Germinal center (tissue), 1 donor: ENCODE results near the gene KLHL29.

ENCODE experiments used
- DNase-seq: peaks from one replicate; pipeline ENCODE4 v3.0.0; 2012; ENCODE audit warnings: mixed read lengths, low spot score

The KLHL29 gene

GRCh38 chr2:23617811-23618215 is 232.8 kb downstream of the KLHL29 start:
- DNase-seq = no peak

GRCh38 chr2:23618265-23618664 is 233.3 kb downstream of the KLHL29 start:
- no peak for DNase-seq

DNA sequence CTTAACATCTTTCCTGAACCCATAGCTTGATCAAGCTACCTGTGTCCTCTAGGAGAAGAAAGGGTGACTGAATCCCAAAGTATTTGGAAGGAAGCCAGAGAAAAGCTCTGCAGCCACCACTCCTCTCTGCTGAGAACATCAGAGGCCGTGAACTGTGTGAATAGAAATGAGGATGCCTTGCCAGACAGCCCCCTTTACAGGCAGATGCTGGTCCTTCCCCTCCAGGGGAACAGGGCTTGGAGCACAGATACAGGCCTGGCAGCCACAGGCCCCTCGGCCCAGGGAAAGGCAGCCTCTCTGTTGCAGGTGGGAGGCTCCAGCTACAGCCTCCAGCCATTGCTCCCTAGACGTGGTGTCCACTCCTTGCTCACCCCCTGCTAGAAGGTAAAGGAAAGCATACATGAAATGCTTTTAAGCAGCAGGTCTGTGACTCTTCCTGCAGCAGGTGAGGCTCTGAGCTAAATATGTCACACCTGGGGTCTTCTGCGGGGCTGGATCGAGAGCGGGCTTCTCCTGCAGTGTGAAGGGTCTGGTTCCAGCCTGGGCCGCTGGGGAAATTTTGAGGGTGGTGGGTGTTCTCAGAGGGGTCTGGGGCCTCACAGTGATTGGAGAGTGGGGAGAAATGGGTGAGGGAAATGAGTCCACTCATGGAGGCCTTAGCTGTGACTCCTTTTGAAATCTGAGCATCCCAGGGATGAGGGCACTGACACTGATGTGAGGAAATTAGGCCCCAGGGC is 234.0 kb downstream of the KLHL29 start:
- no peak for DNase-seq

DNA sequence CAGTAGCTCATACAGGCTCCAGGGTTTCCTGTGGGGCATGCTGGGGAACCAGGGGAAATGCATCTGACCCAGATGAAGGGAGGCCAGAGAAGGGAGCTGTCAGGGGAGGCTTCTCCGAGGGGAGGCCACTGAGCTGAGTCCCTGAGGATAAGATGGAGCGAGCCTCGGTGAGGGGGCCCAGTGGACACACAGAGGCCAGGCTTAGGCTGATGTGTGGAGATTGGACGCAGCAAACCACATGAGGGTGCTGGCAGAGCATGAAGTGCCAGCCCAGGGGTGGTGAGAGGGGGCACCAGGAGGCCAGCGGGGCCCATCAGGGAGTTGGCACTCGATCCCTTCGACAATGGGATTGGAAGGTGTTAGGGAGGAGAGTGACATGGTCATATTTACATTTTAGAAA is 235.0 kb downstream of the KLHL29 start:
- no peak for DNase-seq

- no peak for DNase-seq
Observed at GRCh38 chr2:23620841-23621341, 235.9 kb downstream of the KLHL29 start.

- DNase-seq = no peak
Observed at GRCh38 chr2:23621616-23622015, 236.6 kb downstream of the KLHL29 start.

- DNase-seq = no peak
Observed at GRCh38 chr2:23622466-23622865, 237.5 kb downstream of the KLHL29 start.

DNA sequence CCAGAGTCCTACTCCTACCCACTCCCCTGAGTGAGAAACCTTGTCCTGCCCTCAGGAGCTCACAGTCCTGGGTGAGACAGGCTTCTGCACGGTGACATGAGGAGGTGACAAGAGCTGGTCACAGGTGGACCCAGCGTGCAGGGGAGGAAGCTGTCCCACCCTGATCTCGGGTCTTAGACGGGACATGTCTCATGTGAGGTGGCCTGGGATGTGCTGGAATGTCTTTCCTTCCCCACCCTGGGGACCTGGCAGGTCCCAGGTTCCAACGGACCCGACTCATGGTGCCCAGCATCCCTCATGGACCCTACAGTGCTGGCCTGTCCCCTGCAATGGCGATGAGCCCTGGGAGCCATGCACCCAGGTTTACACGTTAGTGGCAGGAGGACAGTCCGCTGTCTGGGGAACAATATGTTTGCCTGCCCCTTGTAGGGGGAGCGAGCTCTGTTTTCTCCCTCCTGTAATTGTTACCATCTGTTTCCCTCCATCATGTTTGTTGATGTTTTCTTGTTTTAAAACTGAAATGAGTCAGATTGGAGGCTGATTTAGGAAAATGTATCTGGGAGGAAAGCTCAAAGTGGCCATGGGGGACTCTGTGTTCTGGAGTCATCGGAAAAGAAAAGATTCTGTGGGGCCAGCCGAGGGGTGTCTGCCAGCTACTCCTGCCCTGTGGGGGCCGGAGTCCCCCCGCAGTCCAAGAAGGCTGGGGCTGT is 238.1 kb downstream of the KLHL29 start:
- DNase-seq = no peak

DNA sequence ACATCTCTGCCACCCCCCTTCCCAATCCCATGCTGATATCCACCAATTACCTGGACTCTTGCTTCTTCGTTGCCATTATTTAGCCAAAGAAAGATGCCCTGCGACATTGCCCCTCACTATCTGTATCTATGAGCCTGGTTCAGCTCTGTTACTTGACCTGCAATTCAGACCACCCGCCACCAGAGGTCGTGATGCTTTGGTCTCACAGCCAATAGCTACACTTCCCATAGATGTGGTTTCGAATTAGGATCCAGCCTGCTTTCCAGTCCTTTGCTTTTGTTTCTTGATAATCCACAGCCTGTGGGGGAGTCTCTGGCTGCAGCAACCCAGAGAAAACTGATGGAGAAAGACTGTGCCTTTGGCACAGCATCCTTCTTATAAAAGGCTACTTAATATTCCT is 239.4 kb downstream of the KLHL29 start:
- peak; percentile 55 for DNase-seq

GRCh38 chr2:23624915-23625314 is 239.9 kb downstream of the KLHL29 start:
- DNase-seq = no peak

- no peak for DNase-seq
Observed at GRCh38 chr2:23625726-23626125, 240.7 kb downstream of the KLHL29 start.

- DNase-seq = no peak
Observed at GRCh38 chr2:23626701-23627230, 241.8 kb downstream of the KLHL29 start.

DNA sequence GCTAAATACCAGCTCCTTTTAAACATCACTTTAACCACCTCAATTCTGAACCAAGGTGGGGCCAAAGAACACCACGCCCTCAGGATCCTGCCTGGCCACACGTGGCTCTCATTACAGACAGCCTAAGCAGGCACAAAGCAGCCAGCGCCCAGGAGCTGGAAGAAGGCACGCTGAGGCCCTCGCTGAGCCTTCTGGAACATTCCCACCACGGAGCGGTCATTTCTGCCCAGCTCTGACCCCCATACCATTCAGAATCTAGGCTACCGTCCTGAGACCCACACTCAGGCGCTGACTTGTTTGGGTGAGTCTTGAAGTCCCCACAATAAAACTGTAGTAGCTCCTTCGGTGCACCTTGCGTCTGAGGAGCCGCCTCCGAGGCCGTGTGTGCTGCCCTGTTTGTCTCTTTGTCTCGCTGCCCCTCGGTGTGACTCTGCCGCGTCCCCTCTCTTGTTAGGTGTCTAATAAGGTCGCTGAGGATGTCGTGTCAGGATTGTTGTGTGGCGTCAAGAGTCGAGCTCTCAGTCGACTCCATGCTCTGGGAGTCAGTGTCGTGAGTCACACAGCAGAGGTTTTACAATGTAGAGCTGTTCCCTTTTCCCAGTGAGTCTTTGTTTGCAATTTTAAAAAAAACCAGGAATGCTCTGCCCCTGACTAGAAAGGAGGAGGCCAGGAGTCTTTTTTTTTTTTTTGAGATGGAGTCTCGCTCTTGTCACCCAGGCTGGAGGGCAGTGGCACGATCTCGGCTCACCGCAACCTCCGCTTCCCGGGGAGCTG is 242.4 kb downstream of the KLHL29 start:
- no peak for DNase-seq

DNA sequence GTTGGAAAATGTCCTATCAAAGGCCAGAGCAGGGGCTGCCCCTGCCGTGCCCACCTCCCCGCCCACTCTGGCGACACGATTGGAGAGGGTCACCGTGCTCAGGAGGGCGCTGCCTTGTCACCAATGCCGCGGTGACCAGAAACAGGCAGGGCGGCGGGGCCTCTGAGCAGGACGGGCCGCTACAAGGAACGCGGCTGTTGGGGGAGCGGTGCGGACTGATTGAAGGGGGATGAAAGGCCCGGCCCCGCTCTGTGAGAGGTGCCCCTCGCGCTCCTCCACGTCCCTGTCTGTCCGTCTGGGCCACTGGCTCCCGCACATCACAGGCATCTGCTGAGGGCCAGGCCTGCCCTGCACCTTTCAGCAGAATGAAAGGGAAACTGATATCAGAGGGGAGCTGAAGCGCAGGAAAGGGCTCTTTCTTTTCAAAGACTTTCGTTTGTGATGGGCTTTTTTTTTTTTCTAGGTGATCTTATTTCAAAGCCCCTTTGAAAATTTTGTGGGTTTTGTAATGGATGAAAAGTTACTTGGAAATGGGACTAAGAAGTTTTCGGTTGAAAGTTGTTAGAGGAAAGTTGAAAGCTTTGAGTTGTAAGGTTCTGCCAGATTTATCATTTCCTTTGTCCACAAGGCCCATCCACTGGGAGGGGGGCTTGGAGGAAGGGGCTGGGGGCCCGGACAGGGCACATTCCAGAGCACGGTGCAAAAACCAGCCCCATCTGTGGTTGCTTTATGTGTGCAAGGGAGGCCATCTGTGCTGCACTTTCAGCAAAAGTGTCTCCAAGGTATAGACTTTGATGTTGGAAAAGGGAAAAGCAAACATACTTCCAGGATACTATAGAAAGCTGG is 244.2 kb downstream of the KLHL29 start:
- no peak for DNase-seq

- DNase-seq = no peak
Observed at GRCh38 chr2:23629772-23630480, 244.9 kb downstream of the KLHL29 start.

DNA sequence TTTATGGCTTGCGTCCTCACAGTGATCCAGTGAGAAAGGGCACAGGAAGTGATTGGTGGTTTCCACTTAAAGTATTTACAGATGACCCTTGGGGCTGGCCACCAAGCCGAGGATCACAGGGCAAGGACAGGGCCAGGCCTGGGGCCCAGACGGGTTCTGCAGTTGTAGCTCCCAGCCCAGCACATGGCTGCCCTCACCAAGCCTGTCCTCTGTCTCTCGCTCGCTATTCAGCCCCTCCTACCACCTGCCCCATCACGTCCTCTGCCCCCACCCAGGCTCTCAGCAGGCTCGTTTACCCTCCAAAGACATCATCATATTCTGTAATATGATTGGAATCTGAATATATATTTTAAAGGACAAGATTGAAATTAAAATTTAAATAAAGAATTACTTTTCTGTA is 246.0 kb downstream of the KLHL29 start:
- DNase-seq = no peak

- no peak for DNase-seq
Observed at GRCh38 chr2:23631389-23631788, 246.4 kb downstream of the KLHL29 start.

DNA sequence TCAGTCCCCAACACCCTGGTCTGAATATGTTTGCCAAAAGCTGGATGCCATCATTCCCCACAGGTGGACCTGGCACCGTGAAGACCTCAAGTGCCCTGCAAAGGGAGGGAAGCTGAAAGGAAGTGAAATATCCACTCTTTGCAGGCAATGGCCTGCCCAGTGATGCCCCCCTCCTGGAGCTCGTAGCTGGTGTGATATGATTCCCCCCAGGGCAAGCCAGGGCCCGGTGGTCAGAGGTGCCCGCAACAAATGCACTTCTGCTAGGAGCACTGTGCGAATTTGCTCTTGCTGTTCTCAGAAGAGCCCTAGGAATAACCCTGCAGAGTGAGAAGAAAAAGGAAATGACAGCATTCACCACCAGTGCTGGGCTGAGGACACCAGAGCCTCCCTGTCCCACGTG is 247.4 kb downstream of the KLHL29 start:
- DNase-seq = no peak

GRCh38 chr2:23632831-23633395 is 247.9 kb downstream of the KLHL29 start:
- no peak for DNase-seq

DNA sequence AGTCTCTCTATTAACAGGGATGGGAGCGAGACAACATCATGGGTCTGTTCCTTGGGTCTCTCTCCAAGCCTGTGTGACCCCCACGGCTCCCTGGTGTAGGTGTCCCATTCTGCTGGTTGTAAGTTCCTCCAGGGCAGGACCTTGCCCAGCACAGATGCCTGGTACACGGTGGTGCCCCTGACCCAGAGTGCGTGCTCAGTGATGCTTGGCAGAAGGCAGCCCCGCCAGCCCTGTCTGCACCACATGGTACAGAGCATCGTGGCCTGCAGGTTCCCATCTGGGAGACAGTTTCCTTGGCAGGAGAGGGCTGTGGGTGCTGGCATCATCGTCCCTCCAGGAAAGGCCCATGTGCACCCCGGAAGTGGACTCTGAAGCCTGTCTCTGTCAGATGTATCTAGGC is 249.0 kb downstream of the KLHL29 start:
- DNase-seq = no peak
